GM10266 (cell line): ENCODE measurements around the gene PLEKHA6.
A peak's percentile ranks its signal among the peaks of the same experiment; 100 is the strongest.

Experiments
- DNase-seq: peaks from one replicate; pipeline ENCODE4 v3.0.0; 2012; ENCODE audit errors: extremely low spot score
- CTCF ChIP-seq: IDR thresholded peaks from 2 replicates; pipeline ENCODE4 v1.5.1; 2012; ENCODE audit warnings: mild to moderate bottlenecking, low read depth; ENCODE audit not compliant: control insufficient read depth, insufficient read depth; ENCODE audit errors: missing control alignments

The PLEKHA6 gene

GRCh38 chr1:204207136-204207616 lies 152.6 kb downstream of the PLEKHA6 start:
- peak; percentile 84 for DNase-seq
- peak; percentile 93 for TF ChIP-seq CTCF

- DNase-seq = no peak
- TF ChIP-seq CTCF = no peak
These were observed 153.6 kb downstream of the PLEKHA6 start for GRCh38 chr1:204206121-204206520.

- no peak for TF ChIP-seq CTCF
These were observed 154.2 kb downstream of the PLEKHA6 start for GRCh38 chr1:204205486-204205885.

GRCh38 chr1:204204944-204205343 lies 154.8 kb downstream of the PLEKHA6 start:
- no peak for DNase-seq
- no peak for TF ChIP-seq CTCF

More at GRCh38 chr1:204205486-204205885, 154.2 kb downstream of the PLEKHA6 start:
- no peak for DNase-seq

GRCh38 chr1:204203206-204203767 lies 156.4 kb downstream of the PLEKHA6 start:
- TF ChIP-seq CTCF = no peak
- no peak for DNase-seq

GRCh38 chr1:204202481-204202880 lies 157.2 kb downstream of the PLEKHA6 start:
- no peak for DNase-seq
- no peak for TF ChIP-seq CTCF

GRCh38 chr1:204201348-204202040 lies 158.2 kb downstream of the PLEKHA6 start:
- no peak for TF ChIP-seq CTCF

More at GRCh38 chr1:204201348-204202040, 158.2 kb downstream of the PLEKHA6 start:
- DNase-seq = no peak
